Right lung (tissue), 5 donors: Measurements from ENCODE around the gene CSE1L. TPM values are rescaled to one million over a fixed set of nuclear protein-coding genes. Genes with fewer than 3 reads are reported as not detected.
"Not testable (repeated sequence)": the region's sequence is repeated elsewhere in the genome, so short reads cannot be mapped to it uniquely, and the experiment has no call there.

Experiments used
- DNase-seq, 2 donors: peaks; one replicate each; pipeline ENCODE4 v3.0.0-alpha.2; 2013
- polyA plus RNA-seq, 5 donors: library from polyadenylated mRNA; unstranded; fragments of 120-200 nt; gene quantifications; one replicate each; pipeline versions ENCODE4 v1.2.1 to v1.2.3, GENCODE V29; 2013; ENCODE audit warnings: inconsistent platforms in 1 of 5, low replicate concordance in 1 of 5; ENCODE audit not compliant: insufficient read length in 5 of 5, insufficient read depth in 1 of 5

The CSE1L gene
- polyA plus RNA-seq, 5 donors: 67.4 to 101 (median 84.6) TPM

DNA sequence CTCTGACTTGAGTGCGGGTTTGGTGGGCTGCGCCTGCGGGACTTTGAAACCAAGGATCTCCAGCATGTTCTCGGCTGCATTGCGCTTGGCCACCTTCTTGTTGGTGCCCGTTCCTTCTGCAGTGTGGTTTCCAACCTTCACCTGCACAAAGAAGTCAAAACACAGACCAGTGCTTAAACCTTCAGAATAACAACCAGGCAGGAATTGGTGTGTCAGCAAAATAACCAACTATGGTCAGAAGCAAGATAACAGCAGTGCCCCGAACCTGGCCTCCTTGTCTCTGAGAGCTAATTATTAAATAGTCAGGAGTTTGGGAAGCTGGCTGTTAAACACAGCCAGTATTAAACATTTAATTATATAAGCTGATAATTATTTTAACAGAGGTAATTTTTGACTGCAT is 73.9 kb downstream of the CSE1L start:
- no peak for DNase-seq

DNA sequence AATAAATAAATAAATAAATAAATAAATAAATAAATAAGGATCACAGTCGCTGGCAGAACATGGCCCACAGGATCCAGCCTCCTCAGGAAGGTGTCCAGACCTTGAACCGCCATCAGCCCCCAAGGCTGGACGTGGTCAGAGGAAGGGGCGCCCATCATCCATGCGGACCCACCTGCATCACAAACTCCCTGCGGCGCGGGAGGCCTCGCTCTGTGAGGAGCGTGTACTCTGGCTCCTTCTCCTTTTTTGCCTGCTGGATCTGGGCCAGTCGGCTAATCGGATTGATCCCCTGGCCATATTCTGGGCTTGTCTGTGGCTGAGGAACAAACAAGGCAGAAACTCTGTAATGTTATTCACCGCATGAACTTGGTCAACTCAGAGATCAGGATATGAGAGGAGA is 76.8 kb downstream of the CSE1L start:
- no peak for DNase-seq

DNA sequence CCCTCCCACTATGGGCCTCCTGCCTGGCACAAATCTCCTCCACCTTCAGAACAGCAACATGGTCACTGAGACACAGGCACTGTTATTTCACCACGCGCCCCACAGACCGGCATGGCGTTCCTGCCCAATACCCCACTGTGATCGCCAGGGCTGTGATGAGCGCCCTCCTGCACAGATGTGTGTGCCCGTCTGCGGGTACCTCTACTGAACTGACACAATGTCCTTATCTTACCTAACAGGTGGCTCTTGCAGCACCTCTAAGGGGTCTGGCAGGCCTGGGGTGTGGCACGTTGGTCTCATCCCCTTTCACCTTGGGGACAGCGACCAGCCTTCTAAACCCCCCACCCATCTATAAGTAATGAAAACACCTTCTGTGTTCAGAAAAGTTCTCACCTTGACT is 77.9 kb downstream of the CSE1L start:
- no peak for DNase-seq

DNA sequence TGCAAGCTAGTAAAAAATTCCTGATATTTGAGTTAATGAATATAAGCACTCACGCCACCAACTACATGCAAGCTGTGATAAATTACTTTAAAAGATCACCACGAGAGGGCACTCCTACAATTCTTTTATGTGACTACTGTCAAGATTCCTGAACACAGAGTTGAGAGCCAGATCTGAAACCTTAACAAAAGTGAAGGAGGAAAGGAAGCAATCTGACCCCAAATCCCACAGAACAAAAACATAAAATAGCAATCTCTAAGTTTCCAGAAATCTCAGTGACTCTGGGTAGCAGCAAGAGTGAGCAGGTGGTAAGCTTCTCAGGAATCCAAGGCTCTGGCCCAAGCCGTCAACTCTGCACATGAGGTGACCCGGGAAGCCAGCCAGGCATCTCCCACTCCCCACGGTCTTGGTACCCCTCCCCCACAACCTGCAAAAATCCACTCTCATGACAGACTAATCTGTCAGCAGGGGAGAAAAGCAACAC is 86.9 kb downstream of the CSE1L start:
- peak; percentile 59 to 75 for DNase-seq

DNA sequence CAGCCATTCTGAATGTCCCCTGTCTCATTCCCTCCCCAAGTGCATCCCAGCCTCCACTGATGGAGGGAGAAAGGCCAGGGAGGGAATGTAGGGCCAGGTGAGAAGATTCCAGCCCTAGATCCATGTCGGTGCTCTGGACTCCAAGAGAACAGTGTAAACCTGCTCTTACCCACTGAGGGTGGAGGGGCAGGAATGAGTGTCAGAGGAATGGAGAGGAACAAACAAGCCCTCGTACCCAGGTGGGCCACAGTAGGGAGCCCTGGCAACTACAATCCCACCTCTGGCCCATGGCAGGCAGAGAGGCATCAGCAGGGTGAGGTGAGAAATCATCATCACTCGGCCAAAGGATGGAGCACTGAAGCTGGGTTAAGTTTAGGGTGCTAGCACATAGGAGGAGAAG is 87.5 kb downstream of the CSE1L start:
- DNase-seq: no peak

DNA sequence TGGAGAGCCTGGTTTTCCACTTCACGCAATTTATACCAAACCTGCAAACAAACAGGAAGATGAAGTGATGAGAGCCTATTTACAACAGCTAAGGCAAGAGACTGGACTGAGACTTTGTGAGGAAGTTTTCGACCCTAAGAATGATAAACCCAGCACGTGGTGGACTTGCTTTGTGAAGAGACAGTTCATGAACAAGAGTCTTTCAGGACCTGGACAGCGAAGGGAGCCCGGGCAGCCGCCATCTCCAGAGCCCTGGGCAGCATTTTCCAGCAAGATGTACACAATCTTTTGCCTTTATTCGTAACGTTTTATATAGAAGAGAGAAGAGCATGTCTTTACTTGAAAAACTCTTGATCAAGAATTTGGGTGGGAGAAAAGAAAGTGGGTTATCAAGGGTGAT is 88.7 kb downstream of the CSE1L start:
- DNase-seq: not testable (repeated sequence)

DNA sequence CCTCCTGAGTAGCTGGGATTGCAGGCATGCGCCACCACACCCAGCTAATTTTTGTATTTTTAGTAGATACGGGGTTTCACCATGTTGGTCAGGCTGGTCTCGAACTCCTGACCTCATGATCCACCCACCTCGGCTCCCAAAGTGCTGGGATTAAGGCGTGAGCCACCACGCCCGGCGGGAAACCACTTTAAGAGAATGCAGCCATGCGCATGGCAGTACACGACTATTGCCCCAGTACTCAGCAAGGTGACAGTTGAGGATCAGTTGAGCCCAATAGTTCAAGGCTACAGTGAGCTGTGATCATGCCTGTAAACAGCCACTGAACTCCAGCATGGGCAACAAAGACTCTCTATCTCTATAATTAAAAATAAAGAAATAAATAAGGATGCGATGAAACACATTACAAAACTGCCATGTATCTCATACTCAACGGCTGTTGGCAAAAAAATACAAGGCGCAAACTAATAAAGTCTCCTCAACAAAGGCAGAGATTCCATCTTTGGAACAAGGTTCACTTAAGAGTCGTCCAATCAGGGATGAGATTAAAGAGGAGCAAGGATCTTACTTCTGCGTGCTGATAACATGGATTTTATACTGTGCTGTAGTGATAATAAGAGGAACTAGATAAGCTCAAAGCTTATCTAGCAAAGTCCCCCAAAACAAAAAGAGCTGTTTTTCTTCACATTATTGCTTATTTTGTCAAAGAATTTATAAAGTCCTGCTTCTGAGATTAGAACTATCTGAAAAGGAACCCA is 90.9 kb downstream of the CSE1L start:
- DNase-seq: no peak

DNA sequence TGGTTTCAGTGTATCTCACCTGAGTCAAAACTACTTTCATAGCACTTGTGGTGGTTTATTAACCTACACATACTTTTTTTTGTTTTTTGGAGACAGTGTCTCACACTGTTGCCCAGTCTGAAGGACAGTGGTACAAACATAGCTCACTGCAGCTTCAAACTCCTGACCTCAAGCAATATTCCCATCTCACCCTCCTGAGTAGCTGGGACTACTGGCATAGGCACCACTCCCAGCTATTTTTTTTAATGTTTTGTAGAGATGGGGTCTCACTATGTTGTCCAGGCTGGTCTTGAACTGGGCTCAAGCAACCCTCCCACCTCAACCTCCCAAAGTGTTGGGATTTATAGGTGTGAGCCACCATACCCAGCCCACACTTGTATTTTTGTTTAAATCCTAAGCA is 92.3 kb downstream of the CSE1L start:
- no peak for DNase-seq

DNA sequence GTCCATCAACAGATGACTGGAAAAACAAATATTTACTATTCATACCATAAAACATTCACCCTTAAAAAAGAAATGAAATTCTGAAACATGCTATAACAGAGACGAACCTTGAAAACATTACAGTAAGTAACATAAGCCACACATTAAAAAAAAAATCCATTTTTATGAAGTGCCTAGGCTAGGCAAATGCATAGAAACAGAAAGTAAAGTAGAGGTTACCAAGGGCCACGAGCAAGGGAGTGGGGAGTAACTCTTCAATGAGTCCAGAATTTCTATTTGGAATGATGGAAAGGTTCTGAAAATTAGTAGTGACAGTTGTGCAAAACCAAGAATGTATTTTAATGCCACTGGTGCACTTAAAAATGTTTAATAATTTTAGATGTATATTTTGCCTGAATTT is 94.3 kb downstream of the CSE1L start:
- DNase-seq: no peak

DNA sequence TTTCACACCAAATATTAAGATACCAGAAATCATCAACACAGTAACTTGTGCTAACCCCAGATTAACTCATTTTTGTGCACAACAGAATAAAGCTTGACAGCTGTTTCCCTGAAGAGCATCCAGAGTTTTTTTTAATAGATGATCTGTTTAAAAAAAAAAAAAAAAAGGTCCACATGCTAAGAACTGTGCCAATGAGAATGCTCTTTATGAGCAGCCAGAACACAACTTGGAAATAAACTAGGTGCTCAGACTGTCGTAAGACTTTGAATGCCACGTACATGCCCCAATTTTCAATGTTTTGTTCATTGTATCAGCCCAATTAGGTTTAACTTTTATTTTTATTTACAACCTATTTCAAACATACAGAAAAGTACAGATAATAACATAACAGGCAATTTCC is 94.7 kb downstream of the CSE1L start:
- DNase-seq: peak in 1 of 2 donors; percentile 27

Other genes starting within 250 kb of the CSE1L start
- 10 to 100 TPM; 17.8 to 29.9 (median 19.7) TPM for gene PREX1, start 218.3 kb upstream of the CSE1L start, polyA plus RNA-seq
- 10 to 100 TPM; 15.1 to 24.3 (median 21.3) TPM for gene ARFGEF2, start 124.6 kb upstream of the CSE1L start, polyA plus RNA-seq
- 10 to 100 TPM; 91.9 to 99.1 (median 97.8) TPM for gene STAU1, start 142.0 kb downstream of the CSE1L start, polyA plus RNA-seq
- gene DDX27, start 173.1 kb downstream of the CSE1L start, polyA plus RNA-seq: 10 to 100 TPM; 39.7 to 52.0 (median 47.6) TPM
- 10 to 100 TPM; 13.3 to 16.4 (median 15.5) TPM for gene ZNFX1, start 231.7 kb downstream of the CSE1L start, polyA plus RNA-seq